Memory B cell (primary cell): ENCODE results near the gene ARFGEF2.

ENCODE experiments used
- ATAC-seq: fragments of 150-1000 bp; cut with Tn5 transposase; 2 replicates; pipeline ENCODE4 v1.10.0; 2021; ENCODE audit warnings: low read depth, mild to moderate bottlenecking, moderate library complexity
- DNase-seq, 2 donors: peaks; one replicate each; pipeline ENCODE4 v3.0.0; 2022; ENCODE audit warnings: low spot score in 2 of 2
- H3K27ac Mint-ChIP-seq: one replicate; pipeline ENCODE4 v1.8.0; 2022; ENCODE audit warnings: mild to moderate bottlenecking, moderate library complexity, mixed read lengths
- H3K27me3 Mint-ChIP-seq: one replicate; pipeline ENCODE4 v1.8.0; 2022; ENCODE audit warnings: mixed read lengths
- H3K36me3 Mint-ChIP-seq: one replicate; pipeline ENCODE4 v1.8.0; 2022; ENCODE audit warnings: mild to moderate bottlenecking, mixed read lengths
- H3K4me1 Mint-ChIP-seq: one replicate; pipeline ENCODE4 v1.8.0; 2022; ENCODE audit warnings: mixed read lengths
- H3K4me3 Mint-ChIP-seq: one replicate; pipeline ENCODE4 v1.8.0; 2022; ENCODE audit warnings: mild to moderate bottlenecking, moderate library complexity, mixed read lengths
- H3K9me3 Mint-ChIP-seq: one replicate; pipeline ENCODE4 v1.8.0; 2022; ENCODE audit warnings: mixed read lengths

ARFGEF2 gene

GRCh38 chr20:48942730-48943129, 21.2 kb downstream of the ARFGEF2 start:
- ATAC-seq (no peak), DNase-seq (no peak)
- Mint-ChIP-seq H3K36me3 (peaks cover 6% of the 10 kb centered on the region), H3K27me3 (no peaks in the 10 kb centered on the region), H3K27ac (no peak overlapping the region), H3K9me3 (no peaks in the 10 kb centered on the region), H3K4me1 (peaks cover 3% of the 10 kb centered on the region), H3K4me3 (no peak overlapping the region)

DNA sequence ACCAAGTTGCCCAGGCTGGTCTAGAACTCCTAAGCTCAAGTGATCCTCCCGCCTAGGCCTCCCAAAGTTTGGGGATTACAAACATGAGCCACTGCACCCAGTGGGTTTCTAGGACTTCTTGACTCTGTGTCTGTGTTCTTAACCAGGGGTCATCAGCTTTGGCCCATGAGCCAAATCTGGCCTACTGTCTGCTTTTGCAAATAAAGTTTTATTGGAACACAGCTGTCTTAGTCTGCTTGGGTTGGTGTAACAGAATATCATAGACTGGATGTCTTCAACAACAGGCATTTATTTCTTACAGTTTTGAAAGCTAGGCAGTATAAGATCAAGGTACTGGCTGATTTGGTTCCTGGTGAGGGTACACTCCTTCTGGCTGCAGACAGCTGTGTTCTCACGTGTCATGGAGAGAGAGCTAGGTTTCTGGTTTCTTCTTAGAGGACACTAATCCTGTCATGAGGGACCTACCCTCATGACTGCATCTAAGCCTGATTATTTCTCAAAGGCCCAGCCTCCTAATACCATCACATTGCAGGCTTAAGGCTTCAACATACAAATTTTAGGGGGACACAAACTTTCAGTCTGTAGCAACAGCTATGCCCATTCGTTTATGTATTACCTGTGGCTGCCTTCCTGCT, 23.3 kb downstream of the ARFGEF2 start:
- ATAC-seq (no peak), DNase-seq (no peak)
- no peaks in the 10 kb centered on the region for H3K27me3 Mint-ChIP-seq
- H3K36me3 Mint-ChIP-seq: peaks cover 14% of the 10 kb centered on the region
- H3K4me1 Mint-ChIP-seq: peaks cover 6% of the 10 kb centered on the region
- no peaks in the 10 kb centered on the region for H3K9me3 Mint-ChIP-seq
- H3K4me3 Mint-ChIP-seq: no peak overlapping the region
- no peak overlapping the region for H3K27ac Mint-ChIP-seq

DNA sequence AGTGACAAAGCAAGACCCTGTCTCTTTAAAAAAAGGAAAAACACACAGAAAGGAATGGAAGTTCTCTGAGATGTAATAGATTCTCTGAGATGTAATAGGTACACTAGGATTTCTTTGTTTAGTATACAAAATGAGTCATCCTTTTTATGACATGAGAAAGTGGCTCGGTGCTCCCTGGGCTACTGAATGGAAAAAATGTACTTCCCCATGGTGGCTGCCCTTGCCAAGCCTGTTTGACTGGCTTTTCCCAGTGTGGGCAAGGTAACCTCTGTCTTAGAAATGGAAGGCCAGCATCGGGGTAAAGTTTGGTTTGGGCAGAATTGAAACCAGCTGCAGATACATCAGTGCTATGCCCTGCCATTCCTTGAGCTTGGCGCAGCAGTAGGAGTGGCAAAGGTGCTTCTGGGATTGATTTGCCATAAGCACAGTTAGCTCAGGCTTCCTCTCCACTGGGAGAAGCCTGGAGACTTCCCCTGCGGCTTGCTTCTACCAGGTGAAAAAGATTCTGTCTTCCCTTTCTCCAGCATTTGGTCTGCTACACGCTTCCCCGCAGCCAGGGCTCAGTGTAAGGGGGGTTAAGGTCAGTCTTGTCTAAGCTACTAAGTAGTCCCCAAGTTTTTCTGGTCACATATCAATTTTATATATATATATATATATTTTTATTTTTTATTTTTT, 24.5 kb downstream of the ARFGEF2 start:
- no peaks in the 10 kb centered on the region for H3K27me3 Mint-ChIP-seq
- DNase-seq (no peak), ATAC-seq (no peak)
- no peak overlapping the region for H3K4me3 Mint-ChIP-seq
- no peaks in the 10 kb centered on the region for H3K9me3 Mint-ChIP-seq
- H3K36me3 Mint-ChIP-seq: peaks cover 16% of the 10 kb centered on the region
- no peak overlapping the region for H3K27ac Mint-ChIP-seq
- H3K4me1 Mint-ChIP-seq: peaks cover 6% of the 10 kb centered on the region

GRCh38 chr20:48948612-48949011, 27.1 kb downstream of the ARFGEF2 start:
- DNase-seq: no peak
- Mint-ChIP-seq H3K4me3 (no peak overlapping the region), H3K4me1 (peaks cover 3% of the 10 kb centered on the region), H3K9me3 (no peaks in the 10 kb centered on the region), H3K36me3 (peaks cover 22% of the 10 kb centered on the region), H3K27me3 (no peaks in the 10 kb centered on the region), H3K27ac (peak overlapping the region; percentile 31)
- no peak for ATAC-seq

DNA sequence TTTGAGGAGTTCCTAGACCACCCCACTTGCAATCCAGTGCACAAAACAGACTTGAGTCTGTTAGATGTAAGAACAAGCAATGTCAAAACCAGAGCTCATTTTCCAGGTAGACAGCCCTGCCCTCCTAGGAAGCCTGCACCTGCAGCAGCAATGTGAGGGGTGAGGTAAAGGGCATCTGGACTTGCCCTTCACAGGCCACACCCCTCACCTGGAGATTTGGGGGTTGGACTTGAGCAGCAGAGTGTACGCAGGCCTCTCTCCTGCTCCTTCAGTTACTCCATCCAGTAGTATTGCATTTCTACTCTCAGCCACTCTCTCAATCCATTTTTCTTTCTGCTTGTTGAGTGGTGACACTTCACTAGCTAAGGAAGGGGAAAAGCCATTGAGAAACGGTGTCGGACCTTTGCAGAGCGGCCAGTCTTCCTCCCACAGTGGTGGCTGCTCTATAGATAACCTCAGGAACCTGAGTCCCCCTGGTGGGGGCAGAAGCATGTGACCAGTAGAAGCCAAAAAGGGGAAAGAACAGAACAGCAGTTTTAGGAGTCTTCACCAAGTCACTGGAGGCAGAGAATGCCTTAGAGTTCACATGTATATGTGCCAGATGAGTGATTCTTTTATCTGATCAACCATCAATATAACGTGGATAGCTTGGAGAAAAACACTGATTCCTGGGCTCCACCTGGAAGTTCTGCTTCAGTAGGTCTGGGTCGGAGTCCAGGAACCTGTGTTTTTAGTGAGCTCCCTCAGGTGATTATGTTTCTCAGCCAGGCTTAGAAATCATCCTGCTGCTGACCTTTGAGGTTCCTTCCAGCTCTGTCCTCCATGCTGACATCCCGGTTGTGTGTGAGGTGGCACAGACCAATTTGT, 28.0 kb downstream of the ARFGEF2 start:
- H3K36me3 Mint-ChIP-seq: peaks cover 27% of the 10 kb centered on the region
- H3K27ac Mint-ChIP-seq: no peak overlapping the region
- peaks cover 3% of the 10 kb centered on the region for H3K4me1 Mint-ChIP-seq
- ATAC-seq (no peak), DNase-seq (no peak)
- H3K4me3 Mint-ChIP-seq: no peak overlapping the region
- H3K9me3 Mint-ChIP-seq: no peaks in the 10 kb centered on the region
- H3K27me3 Mint-ChIP-seq: no peaks in the 10 kb centered on the region

DNA sequence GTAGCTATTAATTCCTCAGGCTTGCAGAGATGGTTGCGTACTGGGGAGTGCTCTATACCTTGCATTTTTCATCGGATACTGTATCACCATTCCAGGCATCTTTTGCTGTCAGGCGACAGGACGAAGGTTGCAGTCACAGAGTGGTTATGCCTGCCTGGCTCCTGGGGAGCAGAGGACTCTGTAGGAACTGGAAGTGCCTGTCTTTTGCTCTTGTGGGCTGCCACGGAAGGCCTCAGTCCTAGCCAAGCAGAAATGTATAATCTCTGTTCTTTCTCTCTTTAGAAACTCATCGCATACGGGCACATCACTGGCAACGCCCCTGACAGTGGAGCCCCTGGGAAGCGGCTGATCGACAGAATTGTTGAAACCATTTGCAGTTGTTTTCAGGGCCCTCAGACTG, 29.5 kb downstream of the ARFGEF2 start:
- H3K27ac Mint-ChIP-seq: no peak overlapping the region
- H3K4me1 Mint-ChIP-seq: peaks cover 3% of the 10 kb centered on the region
- peaks cover 32% of the 10 kb centered on the region for H3K36me3 Mint-ChIP-seq
- no peaks in the 10 kb centered on the region for H3K27me3 Mint-ChIP-seq
- H3K9me3 Mint-ChIP-seq: no peaks in the 10 kb centered on the region
- H3K4me3 Mint-ChIP-seq: no peak overlapping the region
- DNase-seq: no peak
- ATAC-seq: no peak

DNA sequence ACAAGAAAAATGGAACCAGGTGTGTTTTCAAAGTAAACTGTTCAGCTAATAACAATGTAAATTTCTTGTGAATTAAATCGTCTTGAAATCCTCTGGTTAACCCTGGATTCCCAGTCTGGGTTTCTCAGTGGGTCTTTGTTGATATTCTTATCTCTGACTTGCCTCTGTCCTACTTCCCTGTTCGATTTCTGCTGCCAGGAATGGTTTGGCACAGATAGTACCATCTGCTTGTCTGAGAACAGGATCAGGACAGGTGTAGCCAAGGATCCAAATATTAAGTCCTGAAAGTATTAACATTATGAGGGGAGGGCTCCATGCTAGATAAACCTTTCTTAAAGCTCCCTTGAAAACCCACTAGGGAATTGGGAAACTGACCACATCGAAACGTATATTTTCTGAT, 30.1 kb downstream of the ARFGEF2 start:
- Mint-ChIP-seq H3K27me3 (no peaks in the 10 kb centered on the region), H3K36me3 (peaks cover 35% of the 10 kb centered on the region), H3K9me3 (no peaks in the 10 kb centered on the region), H3K4me3 (no peak overlapping the region), H3K27ac (no peak overlapping the region), H3K4me1 (peaks cover 3% of the 10 kb centered on the region)
- DNase-seq: no peak
- ATAC-seq: no peak

DNA sequence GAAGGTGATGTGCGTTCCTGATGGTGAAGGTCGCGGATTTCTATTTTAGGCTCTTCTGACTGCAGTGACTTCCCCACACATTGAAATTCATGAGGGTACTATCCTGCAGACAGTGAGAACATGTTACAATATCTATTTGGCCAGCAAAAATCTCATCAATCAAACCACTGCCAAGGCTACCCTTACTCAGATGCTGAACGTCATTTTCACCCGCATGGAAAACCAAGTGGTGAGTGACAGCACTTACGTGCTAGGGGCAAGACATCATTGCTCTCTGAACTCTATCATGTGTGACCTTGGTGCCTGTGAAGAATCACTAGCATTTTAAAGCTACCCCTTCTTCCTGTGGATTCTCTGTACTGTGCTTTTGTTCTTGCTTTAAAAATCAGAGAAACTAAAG, 31.1 kb downstream of the ARFGEF2 start:
- no peak overlapping the region for H3K4me3 Mint-ChIP-seq
- peaks cover 43% of the 10 kb centered on the region for H3K36me3 Mint-ChIP-seq
- no peak for DNase-seq

DNA sequence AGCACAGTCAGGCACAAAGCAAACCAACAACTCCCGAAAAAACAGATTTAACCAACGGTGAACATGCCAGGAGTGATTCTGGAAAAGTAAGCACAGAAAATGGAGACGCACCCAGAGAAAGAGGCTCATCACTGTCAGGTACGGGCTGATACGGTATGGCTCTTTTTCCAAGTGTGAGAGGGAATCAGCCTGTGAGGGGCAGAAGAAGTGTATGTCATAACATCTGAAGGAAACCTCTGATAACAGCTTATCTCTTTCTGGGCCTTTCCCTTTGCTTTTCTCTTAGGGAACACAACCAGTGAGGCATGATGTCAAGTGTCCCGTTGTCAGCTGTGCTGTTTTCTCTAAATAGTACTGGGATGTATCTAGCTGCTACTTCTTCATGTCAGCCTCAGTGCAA, 32.1 kb downstream of the ARFGEF2 start:
- H3K27me3 Mint-ChIP-seq: no peaks in the 10 kb centered on the region
- H3K4me3 Mint-ChIP-seq: no peak overlapping the region
- H3K27ac Mint-ChIP-seq: no peak overlapping the region
- no peaks in the 10 kb centered on the region for H3K9me3 Mint-ChIP-seq
- H3K36me3 Mint-ChIP-seq: peaks cover 41% of the 10 kb centered on the region
- DNase-seq (no peak), ATAC-seq (no peak)
- H3K4me1 Mint-ChIP-seq: peaks cover 2% of the 10 kb centered on the region

More for the DNA sequence above, 31.1 kb downstream of the ARFGEF2 start:
- ATAC-seq: no peak
- no peaks in the 10 kb centered on the region for H3K9me3 Mint-ChIP-seq
- H3K4me1 Mint-ChIP-seq: peaks cover 4% of the 10 kb centered on the region
- no peaks in the 10 kb centered on the region for H3K27me3 Mint-ChIP-seq
- no peak overlapping the region for H3K27ac Mint-ChIP-seq

DNA sequence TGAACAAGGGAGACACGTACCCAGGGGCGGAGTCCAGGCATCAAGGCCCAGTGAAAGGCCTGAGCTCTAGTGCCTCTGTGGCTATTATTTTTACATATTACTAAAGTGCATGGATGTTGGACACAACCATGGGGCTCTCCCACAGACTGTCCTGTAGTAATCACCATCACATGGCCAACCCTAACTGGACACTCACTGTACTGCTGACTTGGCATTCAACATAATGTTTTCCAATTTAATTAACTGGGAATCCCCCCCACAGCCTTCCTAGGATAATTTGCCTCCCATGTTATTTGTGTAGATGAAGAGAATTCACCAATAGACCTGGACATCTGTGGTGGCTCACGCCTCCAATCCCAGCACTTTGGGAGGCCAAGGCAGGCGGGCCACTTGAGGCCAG, 34.5 kb downstream of the ARFGEF2 start:
- DNase-seq: no peak
- H3K36me3 Mint-ChIP-seq: peaks cover 43% of the 10 kb centered on the region
- no peak for ATAC-seq
- H3K9me3 Mint-ChIP-seq: no peaks in the 10 kb centered on the region
- H3K27ac Mint-ChIP-seq: no peak overlapping the region
- peaks cover 2% of the 10 kb centered on the region for H3K4me1 Mint-ChIP-seq
- no peaks in the 10 kb centered on the region for H3K27me3 Mint-ChIP-seq
- H3K4me3 Mint-ChIP-seq: no peak overlapping the region

- H3K27me3 Mint-ChIP-seq: no peaks in the 10 kb centered on the region
- H3K4me1 Mint-ChIP-seq: peaks cover 2% of the 10 kb centered on the region
- H3K4me3 Mint-ChIP-seq: no peak overlapping the region
- peaks cover 35% of the 10 kb centered on the region for H3K36me3 Mint-ChIP-seq
- no peak for DNase-seq
- no peaks in the 10 kb centered on the region for H3K9me3 Mint-ChIP-seq
- ATAC-seq: no peak
- peak overlapping the region; percentile 67 for H3K27ac Mint-ChIP-seq
These were observed 35.6 kb downstream of the ARFGEF2 start for GRCh38 chr20:48957053-48957481.

DNA sequence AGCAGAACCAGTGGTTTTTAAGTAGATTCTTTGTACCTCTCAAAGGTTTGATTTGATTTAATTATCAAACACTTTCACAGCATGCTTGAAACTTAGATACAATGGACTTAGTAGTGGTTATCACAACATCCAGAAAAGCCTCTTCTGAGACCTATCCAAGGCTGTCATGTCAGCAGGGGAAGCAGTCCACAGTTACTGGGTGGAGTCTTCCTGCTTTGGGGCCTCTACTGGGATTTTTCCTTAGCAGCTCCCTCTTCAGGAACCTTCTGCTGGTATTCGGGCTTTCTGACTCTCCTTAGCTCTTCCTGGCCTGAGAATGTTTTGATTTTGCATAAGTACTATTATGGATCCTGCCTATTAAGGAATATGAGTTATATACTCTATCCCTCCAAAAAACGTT, 36.0 kb downstream of the ARFGEF2 start:
- Mint-ChIP-seq H3K27ac (peak overlapping the region; percentile 67), H3K27me3 (no peaks in the 10 kb centered on the region), H3K4me3 (no peak overlapping the region), H3K36me3 (peaks cover 36% of the 10 kb centered on the region), H3K9me3 (no peaks in the 10 kb centered on the region), H3K4me1 (peaks cover 2% of the 10 kb centered on the region)
- DNase-seq (no peak), ATAC-seq (no peak)

- Mint-ChIP-seq H3K4me1 (peaks cover 2% of the 10 kb centered on the region), H3K27ac (no peak overlapping the region), H3K4me3 (no peak overlapping the region), H3K27me3 (no peaks in the 10 kb centered on the region), H3K36me3 (peaks cover 38% of the 10 kb centered on the region), H3K9me3 (no peaks in the 10 kb centered on the region)
- DNase-seq: no peak
- ATAC-seq: no peak
These were observed 37.2 kb downstream of the ARFGEF2 start for GRCh38 chr20:48958743-48959142.

DNA sequence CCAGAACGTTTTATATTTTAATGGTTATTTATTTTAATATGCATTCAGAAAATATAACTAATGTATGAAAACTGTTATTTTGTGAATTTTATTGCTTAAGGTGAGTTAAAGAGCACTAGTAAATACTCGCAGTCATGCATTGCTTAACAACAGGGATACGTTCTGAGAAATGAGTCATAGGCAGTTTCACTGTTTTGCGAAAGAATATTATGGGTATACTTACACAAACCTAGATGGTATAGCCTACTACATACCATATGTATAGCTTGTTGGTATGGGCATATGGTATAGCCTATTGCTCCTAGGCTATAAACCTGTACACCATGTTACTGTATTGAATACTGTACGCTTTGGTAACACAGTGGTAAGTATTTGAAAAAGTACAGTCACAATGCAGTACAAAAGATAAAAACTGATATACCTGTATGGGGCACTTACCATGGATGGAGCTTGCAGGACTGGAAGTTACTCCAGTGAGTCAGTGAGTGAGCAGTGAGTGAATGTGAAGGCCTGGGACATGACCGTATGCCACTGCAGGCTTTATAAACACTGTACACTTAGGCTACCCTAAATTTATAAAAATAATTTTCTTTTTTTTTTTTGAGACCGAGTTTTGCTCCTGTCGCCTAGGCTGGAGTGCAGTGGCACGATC, 38.5 kb downstream of the ARFGEF2 start:
- Mint-ChIP-seq H3K4me1 (peaks cover 2% of the 10 kb centered on the region), H3K9me3 (no peaks in the 10 kb centered on the region), H3K27me3 (no peaks in the 10 kb centered on the region), H3K27ac (no peak overlapping the region), H3K4me3 (no peak overlapping the region), H3K36me3 (peaks cover 34% of the 10 kb centered on the region)
- ATAC-seq: no peak
- DNase-seq: no peak
